Measurements from ENCODE around the gene B3GALT6.

Gene B3GALT6

GRCh38 chr1:1202831-1203560 lies 29.0 kb upstream of the B3GALT6 start:
- TF ChIP-seq TCF12 (IDR thresholded peaks at IDR 0.05; ENCODE audit: low read depth) (no peak), USF1 (IDR thresholded peaks at IDR 0.05) (no peak), NFIC (IDR thresholded peaks at IDR 0.05) (no peak), EP300 (IDR thresholded peaks at IDR 0.05; ENCODE audit: borderline replicate concordance) (no peak), REST (IDR thresholded peaks at IDR 0.05; ENCODE audit: low read depth) (no peak), TAF1 (IDR thresholded peaks at IDR 0.05; ENCODE audit: low read depth) (no peak), TEAD4 (IDR thresholded peaks at IDR 0.05) (no peak), YY1 (IDR thresholded peaks at IDR 0.05; ENCODE audit: low read depth) (no peak), EGR1 (IDR thresholded peaks at IDR 0.05) (no peak), RAD21 (IDR thresholded peaks at IDR 0.05; ENCODE audit: low read depth) (no peak)

GRCh38 chr1:1203561-1204424 lies 28.2 kb upstream of the B3GALT6 start:
- no peak for TF ChIP-seq EGR1 (IDR thresholded peaks at IDR 0.05)
- no peak for TF ChIP-seq CREB1 (IDR thresholded peaks at IDR 0.05; ENCODE audit: low read depth)
- no peak for TF ChIP-seq REST (IDR thresholded peaks at IDR 0.05; ENCODE audit: low read depth)
- TF ChIP-seq TEAD4 (IDR thresholded peaks at IDR 0.05) = no peak
- no peak for TF ChIP-seq MAX (IDR thresholded peaks at IDR 0.05)
- no peak for TF ChIP-seq CEBPB (IDR thresholded peaks at IDR 0.05)

- TF ChIP-seq TAF1 (IDR thresholded peaks at IDR 0.05; ENCODE audit: low read depth) = no peak
- no peak for TF ChIP-seq EP300 (IDR thresholded peaks at IDR 0.05; ENCODE audit: borderline replicate concordance)
- no peak for TF ChIP-seq TEAD4 (IDR thresholded peaks at IDR 0.05)
- TF ChIP-seq FOXM1 (IDR thresholded peaks at IDR 0.05; ENCODE audit: borderline replicate concordance, low read depth) = no peak
Measured at GRCh38 chr1:1204425-1204920, 27.6 kb upstream of the B3GALT6 start.

- TF ChIP-seq CEBPB (IDR thresholded peaks at IDR 0.05) = no peak
- TF ChIP-seq ZBTB7A (IDR thresholded peaks at IDR 0.05; ENCODE audit: low read depth) = no peak
- TF ChIP-seq REST (IDR thresholded peaks at IDR 0.05; ENCODE audit: low read depth) = no peak
- TF ChIP-seq FOXM1 (IDR thresholded peaks at IDR 0.05; ENCODE audit: borderline replicate concordance, low read depth) = no peak
- TF ChIP-seq EP300 (IDR thresholded peaks at IDR 0.05; ENCODE audit: borderline replicate concordance) = no peak
- TF ChIP-seq TAF1 (IDR thresholded peaks at IDR 0.05; ENCODE audit: low read depth) = no peak
- no peak for TF ChIP-seq EGR1 (IDR thresholded peaks at IDR 0.05)
- no peak for TF ChIP-seq RAD21 (IDR thresholded peaks at IDR 0.05; ENCODE audit: low read depth)
- TF ChIP-seq YY1 (IDR thresholded peaks at IDR 0.05; ENCODE audit: low read depth) = no peak
- TF ChIP-seq CREB1 (IDR thresholded peaks at IDR 0.05; ENCODE audit: low read depth) = no peak
Measured at GRCh38 chr1:1204998-1205768, 26.9 kb upstream of the B3GALT6 start.
